Thoracic aorta (tissue), 2 donors: Measurements from ENCODE around the gene LCAT. TPM values are rescaled to one million over a fixed set of nuclear protein-coding genes. Genes with fewer than 3 reads are reported as not detected.

Experiments used
- ATAC-seq: fragments of 150-250 bp; one replicate; pipeline ENCODE4 v1.8.0; 2017; ENCODE audit warnings: low read depth; ENCODE audit not compliant: insufficient number of reproducible peaks, low FRiP score
- DNase-seq: peaks from one replicate; pipeline ENCODE4 v3.0.0-alpha.2; 2020; ENCODE audit warnings: low spot score
- H3K27ac ChIP-seq, 2 donors: fragments of 200-600 bp; sonication (generic); 1 replicate in 1 of 2; 2 replicates in 1 of 2; pipeline ENCODE4 v1.5.1; 2016; ENCODE audit warnings: mild to moderate bottlenecking in 2 of 2, moderate library complexity in 2 of 2
- H3K27me3 ChIP-seq: fragments of 200-600 bp; sonication (generic); replicated peaks from 2 replicates; pipeline ENCODE4 v1.6.0; 2016; ENCODE audit warnings: mild to moderate bottlenecking; ENCODE audit not compliant: insufficient read depth
- H3K36me3 ChIP-seq: fragments of 200-600 bp; sonication (generic); one replicate; pipeline ENCODE4 v1.5.1; 2016
- H3K4me1 ChIP-seq, 2 donors: fragments of 200-600 bp; sonication (generic); 1 replicate in 1 of 2; 2 replicates in 1 of 2; pipeline versions ENCODE4 v1.5.1 to v1.6.0; 2016; ENCODE audit warnings: low read depth in 2 of 2, mild to moderate bottlenecking in 1 of 2; ENCODE audit not compliant: control insufficient read depth in 1 of 2
- H3K4me3 ChIP-seq: fragments of 200-600 bp; sonication (generic); 2 replicates; pipeline ENCODE4 v1.5.1; 2016; ENCODE audit warnings: mild to moderate bottlenecking
- H3K9me3 ChIP-seq: fragments of 200-600 bp; sonication (generic); 2 replicates; pipeline ENCODE4 v1.5.1; 2016
- CTCF ChIP-seq: fragments of 200-600 bp; sonication (generic); IDR thresholded peaks from one replicate; pipeline ENCODE4 v1.5.1; 2019; ENCODE audit warnings: antibody characterized with exemption
- total RNA-seq, 2 donors: library from RNA; depleted of rRNA; stranded (reverse); fragments of >200 nt; gene quantifications; one replicate each; pipeline versions ENCODE4 v1.1.0 to v1.2.3, GENCODE V29; 2016

Gene LCAT
- total RNA-seq, 2 donors from 2014 or later: 28.1 to 46.6 TPM

- no peak overlapping the region for H3K27ac ChIP-seq
- no peaks in the 10 kb centered on the region for H3K27me3 ChIP-seq
- H3K4me1 ChIP-seq: peaks cover 8 to 19% of the 10 kb centered on the region in 2 donors
- no peak for TF ChIP-seq CTCF
- H3K9me3 ChIP-seq: no peaks in the 10 kb centered on the region
- DNase-seq (no peak), ATAC-seq (no peak)
- H3K36me3 ChIP-seq: peaks cover 11% of the 10 kb centered on the region
- H3K4me3 ChIP-seq: no peak overlapping the region
These were observed 19.6 kb downstream of the LCAT start for GRCh38 chr16:67924140-67924906.

GRCh38 chr16:67923414-67924116 is 20.4 kb downstream of the LCAT start:
- no peak for ATAC-seq
- peaks cover 8 to 19% of the 10 kb centered on the region in 2 donors for H3K4me1 ChIP-seq
- H3K4me3 ChIP-seq: no peak overlapping the region
- TF ChIP-seq CTCF: no peak
- H3K27ac ChIP-seq: no peak overlapping the region
- H3K27me3 ChIP-seq: no peaks in the 10 kb centered on the region
- peaks cover 7% of the 10 kb centered on the region for H3K36me3 ChIP-seq
- no peaks in the 10 kb centered on the region for H3K9me3 ChIP-seq
- no peak for DNase-seq

GRCh38 chr16:67922740-67923139 is 21.2 kb downstream of the LCAT start:
- ATAC-seq (no peak), DNase-seq (no peak)
- Histone ChIP-seq H3K9me3 (no peaks in the 10 kb centered on the region), H3K4me1 (peaks cover 12 to 26% of the 10 kb centered on the region in 2 donors), H3K36me3 (peaks cover 5% of the 10 kb centered on the region), H3K4me3 (no peak overlapping the region), H3K27ac (no peak overlapping the region), H3K27me3 (no peaks in the 10 kb centered on the region)
- TF ChIP-seq CTCF: no peak

- ATAC-seq (no peak), DNase-seq (no peak)
- no peak for TF ChIP-seq CTCF
- no peaks in the 10 kb centered on the region for H3K9me3 ChIP-seq
- H3K27me3 ChIP-seq: no peaks in the 10 kb centered on the region
- H3K27ac ChIP-seq: no peak overlapping the region
- peaks cover 13 to 31% of the 10 kb centered on the region in 2 donors for H3K4me1 ChIP-seq
- H3K36me3 ChIP-seq: no peaks in the 10 kb centered on the region
- no peak overlapping the region for H3K4me3 ChIP-seq
These were observed 21.7 kb downstream of the LCAT start for GRCh38 chr16:67922221-67922620.

GRCh38 chr16:67919622-67920221 is 24.2 kb downstream of the LCAT start:
- no peak overlapping the region for H3K4me3 ChIP-seq
- DNase-seq (no peak), ATAC-seq (no peak)
- no peaks in the 10 kb centered on the region for H3K9me3 ChIP-seq
- no peak for TF ChIP-seq CTCF
- H3K36me3 ChIP-seq: no peaks in the 10 kb centered on the region
- peaks cover 18 to 35% of the 10 kb centered on the region in 2 donors for H3K4me1 ChIP-seq
- no peak overlapping the region for H3K27ac ChIP-seq
- no peaks in the 10 kb centered on the region for H3K27me3 ChIP-seq
